NCI-H446 (cell line): ENCODE results near the gene WNT5B.
A peak's percentile ranks its signal among the peaks of the same experiment; 100 is the strongest.
"Not testable (repeated sequence)": the region's sequence is repeated elsewhere in the genome, so short reads cannot be mapped to it uniquely, and the experiment has no call there.

Source experiments
- DNase-seq, 2 experiments: peaks; one replicate each; lab custom pipeline; 2025; lab: John Stamatoyannopoulos, UW

The WNT5B gene

DNA sequence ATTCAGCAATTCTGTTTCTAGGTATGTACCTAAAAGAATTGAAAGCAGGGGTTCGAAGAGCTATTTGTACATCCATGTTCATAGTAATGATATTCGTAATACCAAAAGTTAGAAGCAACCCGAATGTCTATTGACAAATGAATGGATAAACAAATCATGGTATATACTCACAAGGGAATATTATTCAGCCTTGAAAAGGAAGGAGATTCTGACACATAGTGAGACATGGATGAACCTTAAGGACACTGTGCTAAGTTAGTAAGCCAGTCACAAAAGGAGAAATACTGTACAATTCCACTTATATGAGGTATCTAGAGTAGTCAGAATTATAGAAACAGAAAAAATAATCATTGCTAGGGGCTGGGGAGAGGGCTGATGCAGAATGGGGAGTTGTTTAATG lies 30.3 kb upstream of the WNT5B start:
- no peak for DNase-seq

DNA sequence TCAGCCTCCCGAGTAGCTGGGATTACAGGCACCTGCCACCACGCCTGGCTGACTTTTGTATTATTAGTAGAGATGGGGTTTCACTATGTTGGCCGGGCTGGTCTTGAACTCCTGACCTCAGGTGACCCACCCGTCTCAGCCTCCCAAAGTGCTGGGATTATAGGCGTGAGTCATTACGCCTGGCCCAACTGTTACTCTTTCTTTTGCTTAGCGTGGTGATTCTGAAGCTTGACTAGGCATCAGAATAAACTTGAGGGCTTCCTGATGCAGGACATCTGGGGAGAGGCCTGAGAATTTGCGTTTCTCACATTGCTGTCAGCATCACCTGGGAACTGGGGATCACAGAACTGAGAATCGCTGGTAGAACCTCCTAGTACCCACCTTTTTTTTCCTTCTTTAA lies 26.3 kb upstream of the WNT5B start:
- DNase-seq = not testable (repeated sequence)

DNA sequence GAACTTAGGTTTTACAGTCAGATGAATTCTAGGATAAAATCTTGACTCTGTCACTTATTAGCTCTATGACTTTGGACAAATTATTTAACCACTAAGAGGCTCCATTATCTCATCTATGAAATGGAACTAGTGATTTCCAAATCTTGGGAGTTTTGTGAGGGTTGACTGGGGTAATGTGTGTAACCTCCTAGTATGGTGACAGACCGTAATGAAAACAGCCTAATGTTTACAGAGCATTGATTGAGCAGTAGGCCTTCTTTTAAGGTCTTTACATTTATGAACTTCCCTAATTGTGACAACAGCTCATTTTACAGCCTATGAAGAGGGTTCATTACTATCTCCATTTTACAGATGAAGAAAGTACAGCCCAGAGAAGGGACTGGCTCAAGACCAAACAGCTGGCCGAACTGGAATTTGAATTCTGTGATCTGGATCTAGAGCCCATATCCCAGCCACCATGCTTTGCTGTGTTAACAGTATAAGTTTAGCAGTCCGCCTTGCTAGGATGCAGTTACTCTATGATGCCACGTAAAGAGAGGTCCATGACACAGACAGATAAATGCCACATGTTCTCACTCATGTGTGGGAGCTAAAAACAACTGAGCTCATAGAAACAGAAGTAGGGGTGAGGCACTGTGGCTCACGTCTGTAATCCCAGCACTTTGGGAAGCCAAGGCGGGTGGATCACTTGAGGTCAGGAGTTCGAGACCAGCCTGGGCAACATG lies 25.6 kb upstream of the WNT5B start:
- no peak for DNase-seq

DNA sequence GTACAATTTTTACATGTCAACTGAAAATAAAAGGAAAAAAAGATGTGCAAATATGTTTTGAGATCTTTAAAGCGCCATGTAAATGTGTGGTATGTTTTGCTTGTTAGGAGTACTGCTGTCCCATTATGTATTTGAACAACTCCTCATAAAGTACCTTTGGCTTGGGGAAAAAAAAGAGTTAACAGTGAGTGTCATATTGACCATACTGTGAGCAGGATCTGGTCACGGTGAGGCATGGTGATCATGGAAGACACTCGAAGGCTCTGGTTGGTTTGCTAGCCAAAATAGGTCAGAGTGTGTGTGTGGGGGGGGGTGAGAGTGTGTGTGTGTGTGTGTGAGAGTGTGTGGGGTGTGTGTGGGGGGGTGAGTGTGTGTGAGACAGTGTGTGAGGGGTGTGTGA lies 24.6 kb upstream of the WNT5B start:
- DNase-seq = no peak

DNA sequence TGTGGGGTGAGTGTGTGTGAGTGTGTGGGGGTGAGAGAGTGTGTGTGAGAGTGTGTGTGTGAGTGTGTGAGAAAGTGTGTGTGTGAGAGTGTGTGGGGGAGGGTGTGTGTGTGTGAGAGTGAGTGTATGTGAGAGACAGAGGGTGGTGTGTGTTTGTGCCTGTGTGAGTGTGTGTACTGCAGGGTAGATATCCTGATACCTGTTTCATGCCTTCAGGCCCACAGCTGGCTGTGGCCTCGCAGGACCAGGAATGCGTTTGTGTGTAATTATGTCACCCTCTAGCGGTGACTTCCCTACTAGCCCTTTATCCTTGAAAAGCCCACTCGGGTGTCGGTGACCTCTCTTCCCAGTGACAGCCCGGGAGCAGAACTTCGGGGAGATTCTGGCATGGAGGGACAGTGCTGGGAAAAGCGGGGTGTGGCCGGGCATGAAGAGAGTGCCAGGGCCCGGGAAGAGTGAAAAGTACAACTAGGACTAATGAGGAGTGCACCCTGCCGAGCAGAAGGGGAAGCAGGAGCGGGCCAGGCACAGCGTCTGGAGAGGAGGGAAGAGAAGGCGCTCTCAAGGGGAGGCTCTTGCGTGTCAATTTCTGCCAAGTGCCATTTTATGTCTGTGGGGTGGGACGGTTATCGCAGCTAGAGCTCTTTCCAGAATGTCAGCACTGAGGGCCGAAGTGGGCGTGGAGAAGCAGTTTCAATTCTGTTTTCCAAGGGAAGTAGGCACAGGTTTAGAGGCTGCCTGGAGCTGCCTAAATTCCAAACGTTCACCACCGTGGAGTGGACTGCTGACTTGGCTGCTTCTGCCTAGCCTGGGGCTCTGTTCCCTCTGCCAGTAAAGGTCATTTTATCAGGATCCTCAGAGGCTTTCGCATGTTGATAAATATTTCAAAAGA lies 23.7 kb upstream of the WNT5B start:
- peak; percentile 88 to 91 for DNase-seq

DNA sequence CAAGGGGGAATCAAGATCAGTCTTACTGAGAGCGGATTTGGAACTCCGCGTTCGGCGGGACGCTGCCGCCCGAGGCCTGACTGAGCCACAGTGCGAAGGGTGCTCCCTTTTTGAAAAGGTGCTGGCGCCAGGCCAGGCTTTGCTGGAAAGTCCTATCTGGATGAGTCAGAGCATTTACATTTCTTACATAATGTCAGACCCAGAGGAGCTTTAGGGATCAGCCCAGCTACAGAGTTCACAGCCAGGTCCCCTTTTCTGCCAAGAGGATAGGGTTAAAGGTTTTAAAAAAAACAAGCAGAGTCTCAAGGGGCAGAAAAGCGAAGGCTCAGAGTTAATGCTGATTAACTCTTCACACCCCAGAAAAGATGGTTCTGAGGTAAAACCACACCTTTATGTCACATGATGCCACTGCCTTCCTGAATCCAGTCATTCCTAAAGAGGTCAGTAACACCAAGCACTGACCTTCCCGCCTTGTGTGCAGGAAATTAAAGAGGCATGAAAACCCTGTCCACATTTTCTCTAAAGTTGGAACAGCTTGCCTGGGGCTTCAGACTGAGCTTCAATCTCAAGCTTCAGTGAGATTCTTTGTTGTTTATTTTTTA lies 22.9 kb upstream of the WNT5B start:
- DNase-seq = peak; percentile 86 to 94

DNA sequence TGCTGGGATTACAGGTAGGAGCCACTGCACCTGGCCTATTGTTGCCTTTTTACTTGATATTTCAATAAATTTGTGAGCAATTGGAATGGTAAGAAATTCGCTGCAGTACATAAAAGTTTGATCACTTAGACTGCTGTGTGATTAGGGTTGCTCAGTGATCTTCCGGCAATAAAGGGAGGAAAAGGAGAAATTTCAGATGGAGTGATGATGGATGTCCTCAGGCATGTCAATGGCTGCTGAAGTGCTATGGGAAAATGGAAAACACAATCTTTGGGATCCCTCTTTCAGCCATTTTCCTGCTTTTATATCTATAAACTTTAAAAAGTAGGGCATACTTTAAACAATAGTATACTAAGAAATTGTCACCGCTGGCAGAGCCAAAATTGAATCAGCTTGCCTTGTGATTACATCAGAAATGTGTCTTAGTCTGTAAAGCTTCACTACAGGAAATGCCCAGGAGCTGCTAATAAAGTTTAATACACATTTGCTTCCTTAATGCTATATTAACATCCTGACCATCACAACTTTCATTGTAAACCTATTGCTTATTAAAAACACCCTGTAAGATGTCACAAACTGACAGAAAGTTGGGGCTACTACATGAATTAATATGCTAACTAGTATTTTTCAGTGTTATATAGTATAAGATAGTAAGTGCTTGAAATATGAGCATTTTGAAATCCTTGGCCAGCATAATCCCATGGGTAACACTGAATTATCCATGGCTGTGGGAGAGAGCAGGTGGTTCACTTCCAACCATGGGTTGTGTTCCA lies 20.9 kb upstream of the WNT5B start:
- no peak for DNase-seq

DNA sequence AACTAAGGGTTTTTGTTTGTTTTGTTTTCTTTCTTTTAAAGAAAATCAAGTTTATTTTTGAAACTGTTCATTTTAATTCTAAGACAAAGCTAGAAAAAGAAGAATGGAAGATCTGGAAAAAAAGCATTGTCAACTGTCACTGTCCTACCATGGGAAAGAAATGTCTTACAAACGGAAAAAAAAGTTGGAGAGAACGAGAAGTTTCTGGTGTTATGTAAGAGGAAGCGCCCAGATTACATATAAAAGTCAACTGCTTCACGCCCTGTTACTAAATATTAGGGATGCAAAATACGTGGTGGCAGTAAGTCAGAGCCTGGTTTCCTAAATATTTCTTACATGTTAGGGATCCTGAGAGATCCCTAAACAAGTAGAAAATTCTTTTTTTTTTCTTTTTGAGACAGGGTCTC lies 20.3 kb upstream of the WNT5B start:
- DNase-seq = no peak

DNA sequence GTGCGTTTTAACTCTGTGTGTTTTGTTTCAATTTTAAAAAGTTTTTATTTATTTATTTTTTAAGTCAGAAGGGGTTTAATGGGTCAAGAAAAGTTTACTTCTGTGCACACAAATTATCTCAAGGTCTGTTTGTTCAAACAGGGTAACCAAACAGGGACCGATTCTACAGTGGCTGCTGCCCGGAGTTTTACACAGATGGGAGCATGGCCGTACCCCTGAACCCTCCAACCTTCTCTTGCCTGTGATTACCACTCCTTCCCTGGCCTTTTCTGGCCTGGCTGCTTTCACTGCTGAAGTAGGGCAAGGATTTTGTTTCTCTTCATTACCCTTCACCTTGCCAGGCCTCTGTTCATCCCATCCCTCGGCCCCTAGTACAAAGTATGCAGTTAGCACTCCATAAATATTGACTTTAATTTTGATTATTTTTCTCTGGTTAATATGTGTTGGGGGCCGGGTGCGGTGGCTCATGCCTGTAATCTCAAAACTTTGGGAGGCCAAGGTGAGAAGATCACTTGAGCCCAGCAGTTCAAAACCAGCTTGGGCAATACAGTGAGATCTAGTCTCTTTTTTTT lies 18.9 kb upstream of the WNT5B start:
- DNase-seq = no peak

DNA sequence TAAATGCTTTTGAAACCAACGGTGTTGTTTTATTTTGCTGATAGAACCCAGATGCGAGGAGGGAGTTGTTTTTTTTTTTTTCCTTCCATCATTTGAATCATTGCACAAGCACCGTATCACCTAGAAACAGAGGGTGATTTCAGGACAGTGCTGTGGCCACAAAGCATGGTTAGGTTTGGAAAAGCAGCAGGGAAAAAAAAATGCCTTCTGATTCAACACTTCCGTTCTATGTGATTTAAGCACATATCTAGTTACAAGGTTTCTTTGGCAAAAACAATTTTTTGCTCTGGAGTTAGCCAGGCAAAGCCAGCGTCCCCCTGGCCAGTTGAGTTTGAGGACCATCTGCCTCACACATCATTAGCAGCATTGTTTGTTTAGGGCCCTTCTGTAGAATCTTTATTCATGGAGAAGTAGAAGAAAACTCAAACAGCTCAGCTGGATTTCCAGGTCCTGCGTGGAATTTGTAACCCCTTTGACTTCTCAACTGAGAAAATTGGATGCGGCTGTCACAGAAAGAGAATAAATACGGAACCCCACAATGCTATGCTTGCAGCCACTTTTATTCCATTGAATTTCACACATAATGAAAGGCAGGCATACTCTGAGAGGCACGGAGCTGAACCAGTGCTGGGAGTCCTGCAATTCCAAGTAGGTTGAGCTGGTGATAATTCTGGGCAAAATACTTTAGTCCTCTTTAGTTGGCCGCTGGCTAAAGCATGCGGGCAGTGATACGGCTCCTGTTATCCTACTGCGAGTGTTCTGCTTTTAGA lies 17.0 kb upstream of the WNT5B start:
- DNase-seq = peak; percentile 58 to 85

DNA sequence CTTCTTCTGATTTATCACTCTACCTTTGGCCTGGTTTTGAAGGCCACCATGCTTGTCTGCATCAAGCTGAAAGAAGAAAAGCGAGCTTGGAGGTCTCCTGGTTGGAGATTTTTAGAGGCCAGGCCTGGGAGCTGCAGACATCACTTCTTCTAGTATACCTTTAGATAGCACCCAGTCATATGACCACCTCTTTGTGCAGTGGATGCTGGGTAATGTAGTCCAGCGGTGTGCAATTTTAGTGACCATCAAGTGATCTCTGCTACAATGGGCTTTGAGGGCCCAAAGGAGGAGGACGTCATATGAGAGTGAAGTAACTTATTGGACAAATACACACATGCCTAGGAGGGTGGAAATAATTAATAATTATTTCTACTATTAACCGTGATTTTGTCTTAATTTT lies 15.2 kb upstream of the WNT5B start:
- DNase-seq = no peak

DNA sequence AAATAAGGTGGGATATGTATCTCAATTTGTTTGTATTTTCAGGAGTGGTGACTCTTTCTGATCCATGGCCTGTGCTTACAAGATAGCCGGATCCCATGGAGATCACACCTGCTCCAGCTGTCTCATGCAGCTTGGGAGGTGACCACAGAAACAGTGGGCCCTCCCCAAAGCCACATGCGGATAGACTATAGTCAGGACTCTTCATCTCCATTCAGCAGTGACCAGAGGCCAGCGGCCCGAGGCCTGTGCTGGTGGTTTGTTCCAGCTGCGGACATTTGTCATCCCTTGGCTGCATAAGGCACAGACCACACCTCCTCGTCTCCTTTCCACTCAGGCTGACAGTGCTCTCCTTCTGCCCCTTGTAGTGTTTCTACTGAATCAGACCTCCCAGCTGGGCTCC lies 14.7 kb upstream of the WNT5B start:
- DNase-seq = no peak

DNA sequence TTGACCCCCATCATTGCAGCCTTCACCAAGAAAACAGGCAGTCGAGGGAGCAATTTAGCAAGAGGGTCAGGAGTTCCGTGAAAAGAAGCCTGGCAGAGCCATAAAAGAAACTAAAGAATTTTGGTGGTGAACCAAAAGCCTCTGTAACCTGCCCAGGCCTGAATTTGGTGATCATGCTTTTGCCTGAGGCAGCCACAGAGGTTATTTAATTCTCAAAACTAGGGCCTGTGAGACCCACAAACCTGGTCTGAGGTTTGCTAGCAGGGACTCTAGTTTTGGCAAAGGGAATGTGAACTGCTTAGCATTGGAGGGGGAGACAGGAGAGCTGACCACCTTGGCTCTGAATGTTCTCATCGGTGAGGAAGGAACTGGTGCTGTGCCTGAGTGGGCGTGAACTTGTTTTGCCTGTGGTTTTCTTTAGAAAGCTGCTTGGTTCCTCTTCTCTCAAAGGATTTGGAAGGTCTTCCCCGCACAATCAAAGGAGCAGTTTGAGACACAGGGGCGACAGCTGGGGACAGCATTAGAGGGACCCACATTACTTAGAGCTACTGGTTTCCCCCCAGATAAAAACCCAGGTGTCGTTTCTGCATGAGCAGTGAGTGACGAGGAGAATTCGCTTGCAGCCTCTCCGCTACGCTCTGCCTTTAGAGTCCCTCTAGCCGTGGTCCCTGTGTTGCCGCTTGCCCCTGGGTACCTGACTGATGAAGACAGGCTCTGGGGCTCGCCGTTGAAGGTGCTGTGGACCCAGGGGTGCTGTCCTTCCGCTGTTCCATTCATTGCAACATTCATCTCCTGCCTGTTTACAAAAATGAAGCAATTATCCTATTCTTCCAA lies 12.6 kb upstream of the WNT5B start:
- DNase-seq = no peak

DNA sequence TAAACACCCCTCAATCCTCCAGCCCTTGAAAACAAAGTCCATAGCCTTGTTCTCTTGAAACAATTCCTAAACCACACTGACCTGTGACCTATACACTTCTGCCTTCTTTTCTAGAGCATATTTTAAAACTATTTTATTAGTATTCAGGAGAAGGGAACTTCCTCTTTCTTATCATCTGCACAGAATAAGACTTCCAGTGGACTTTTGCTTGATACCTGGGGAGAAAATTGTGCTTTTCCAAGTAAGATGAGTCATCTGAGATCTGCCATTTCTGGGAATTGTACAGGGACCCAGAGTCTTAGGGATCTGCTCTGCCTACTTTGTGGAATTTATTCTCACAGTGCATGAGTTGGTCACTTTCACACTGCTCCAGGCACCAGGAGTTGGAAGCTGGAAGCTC lies 10.5 kb upstream of the WNT5B start:
- no peak for DNase-seq

DNA sequence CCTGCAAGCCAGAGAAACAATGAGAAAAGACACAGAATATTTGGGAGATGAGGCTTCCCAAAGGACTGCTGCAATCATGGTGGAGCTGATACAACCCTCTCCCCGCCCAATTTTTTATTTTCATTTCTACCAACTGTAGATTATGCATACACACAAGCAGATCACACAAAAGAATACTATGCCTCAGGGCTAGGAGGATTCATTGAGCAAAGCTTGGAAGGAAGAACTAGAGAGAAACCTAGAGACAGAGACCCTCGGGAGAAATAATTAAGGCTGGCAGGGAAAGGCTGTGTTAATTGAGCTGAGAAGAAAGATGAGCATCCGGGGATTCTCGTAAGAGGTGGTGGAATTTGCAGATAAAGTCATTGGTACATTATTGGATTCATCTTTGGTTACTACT lies 9.9 kb upstream of the WNT5B start:
- DNase-seq = no peak

DNA sequence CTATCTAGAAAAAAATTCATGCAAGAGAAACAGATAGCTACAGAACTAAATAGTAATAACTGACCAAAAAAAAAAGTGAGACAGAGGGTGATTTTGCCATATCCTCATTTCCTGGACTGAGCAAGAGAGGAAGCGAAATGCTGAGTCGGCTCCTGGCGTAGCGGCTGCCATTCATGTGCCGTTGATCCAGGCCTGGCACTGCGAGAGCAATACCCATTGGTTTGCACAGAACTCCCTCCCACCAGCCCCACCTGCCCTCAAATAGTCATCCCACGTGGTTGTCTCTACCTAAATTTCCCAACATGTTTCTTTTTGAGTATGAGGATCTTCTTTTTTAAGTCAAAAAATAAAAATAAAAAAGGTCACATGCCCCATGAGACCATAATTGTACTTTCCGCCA lies 9.4 kb upstream of the WNT5B start:
- DNase-seq = no peak

DNA sequence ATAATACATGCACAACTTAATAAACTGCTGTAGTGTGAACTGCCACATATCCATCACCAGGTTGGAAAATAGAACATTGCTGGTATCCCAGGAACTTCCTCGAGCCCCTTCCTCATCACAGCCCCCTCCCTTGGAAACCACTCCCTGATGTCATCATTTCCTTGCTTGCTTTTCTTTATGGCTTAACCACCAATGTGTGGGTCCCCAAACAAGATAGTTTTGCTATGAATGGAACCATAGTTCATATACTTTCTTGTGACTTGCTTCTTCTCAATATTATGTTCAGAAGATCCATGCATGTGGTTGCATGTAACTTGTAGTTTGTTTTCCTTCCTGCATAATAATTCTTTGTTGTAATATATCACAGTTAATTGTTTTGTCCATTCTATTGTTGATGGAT lies 8.9 kb upstream of the WNT5B start:
- no peak for DNase-seq

DNA sequence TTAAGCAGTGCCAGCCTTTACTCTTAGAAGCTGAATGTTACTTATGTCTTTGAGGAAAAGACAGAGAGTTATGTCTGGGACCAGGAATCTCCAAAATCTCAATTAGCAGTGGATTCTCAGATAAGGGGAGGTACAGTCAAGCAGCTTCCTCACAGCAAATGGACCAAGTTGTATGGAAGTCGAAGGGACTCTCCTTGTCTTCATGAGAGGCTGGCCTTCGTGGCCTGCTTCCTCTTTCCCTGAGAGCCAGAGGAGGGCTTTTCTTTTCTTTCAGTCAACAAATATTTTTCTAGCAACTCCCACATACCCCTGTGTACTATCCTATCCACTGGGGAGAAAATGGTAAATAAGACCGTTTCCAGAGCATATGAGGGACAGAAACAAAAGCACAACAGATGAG lies 6.6 kb upstream of the WNT5B start:
- DNase-seq = no peak

DNA sequence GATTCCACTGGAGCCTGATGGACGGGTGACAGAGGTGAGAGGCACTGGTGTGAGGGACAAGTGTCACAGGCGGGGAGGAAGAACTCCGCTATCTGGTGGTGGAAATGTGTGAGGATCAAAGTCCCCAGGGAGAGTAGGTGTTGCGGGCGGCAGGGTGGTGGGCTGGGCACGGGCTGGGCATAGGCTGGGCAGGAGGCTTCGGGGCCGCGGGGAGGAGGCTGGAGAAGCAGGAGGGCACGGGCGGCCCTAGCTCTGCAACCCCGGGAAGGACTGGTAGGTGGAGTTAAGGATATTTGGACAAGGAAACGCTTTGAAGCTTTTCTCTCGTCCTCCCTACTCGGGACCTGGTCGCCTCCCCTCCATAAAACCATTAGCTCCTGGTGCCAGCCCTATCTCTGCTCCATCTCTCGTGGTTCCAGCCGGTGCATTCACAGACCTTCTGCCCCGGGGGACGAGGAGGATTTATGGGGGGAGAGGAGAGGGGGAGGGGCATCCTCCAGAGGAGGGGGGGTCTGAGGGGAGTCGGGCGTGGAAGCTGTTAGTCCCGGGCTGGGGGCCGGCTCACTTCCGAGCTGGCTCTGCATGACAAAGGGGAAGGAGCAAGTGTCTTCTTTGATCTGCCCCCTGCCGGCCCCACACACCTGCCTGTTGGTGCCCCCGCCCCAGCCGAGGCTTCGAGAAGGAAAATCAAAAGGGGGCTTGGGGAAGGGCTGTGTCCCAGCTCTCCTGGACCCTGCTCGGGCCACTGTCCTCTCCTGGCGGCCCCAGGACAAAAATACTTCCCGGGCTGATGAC lies 504 bp downstream of the WNT5B start:
- DNase-seq = no peak
